Neural cell (in vitro differentiated cells): Measurements from ENCODE around the gene TXN. TPM values are rescaled to one million over a fixed set of nuclear protein-coding genes. Genes with fewer than 3 reads are reported as not detected.

Experiments used
- H2AFZ ChIP-seq: fragments of 200-600, 300-800 bp; sonication (generic), shearing (Covaris generic); 2 replicates; pipeline ENCODE4 v1.6.0; 2014; ENCODE audit warnings: low read depth, mild to moderate bottlenecking, antibody characterized with exemption, low read length, moderate library complexity
- H3F3A ChIP-seq: fragments of 200-600 bp; shearing (Covaris generic); 2 replicates; pipeline ENCODE4 v1.6.1; 2016; ENCODE audit warnings: mild to moderate bottlenecking, moderate library complexity, mixed read lengths, antibody characterized with exemption, low read length; ENCODE audit not compliant: insufficient read depth, poor library complexity, severe bottlenecking
- H3K27ac ChIP-seq: fragments of 200-600, 300-800 bp; sonication (generic), shearing (Covaris generic); 2 replicates; pipeline ENCODE4 v1.5.1; 2014; ENCODE audit warnings: mild to moderate bottlenecking, low read length, moderate library complexity
- H3K27me3 ChIP-seq: fragments of 300-800, 200-600 bp; sonication (generic), shearing (Covaris generic); 2 replicates; pipeline ENCODE4 v1.6.0; 2014; ENCODE audit warnings: mild to moderate bottlenecking, low read depth, low read length, moderate library complexity; ENCODE audit not compliant: insufficient read depth
- H3K36me3 ChIP-seq: fragments of 300-800, 200-600 bp; sonication (generic), shearing (Covaris generic); 2 replicates; pipeline ENCODE4 v1.5.1; 2014; ENCODE audit warnings: mild to moderate bottlenecking, antibody characterized with exemption, low read length, moderate library complexity; ENCODE audit not compliant: insufficient read depth
- H3K4me2 ChIP-seq: fragments of 300-800, 200-600 bp; sonication (generic), shearing (Covaris generic); 2 replicates; pipeline ENCODE4 v1.6.0; 2014; ENCODE audit warnings: mild to moderate bottlenecking, low read length
- H3K4me3 ChIP-seq: fragments of 300-800, 200-600 bp; sonication (generic), shearing (Covaris generic); 2 replicates; pipeline ENCODE4 v1.5.1; 2014; ENCODE audit warnings: mild to moderate bottlenecking, low read length, moderate library complexity
- H3K79me2 ChIP-seq: fragments of 200-600 bp; shearing (Covaris generic); replicated peaks from 2 replicates; pipeline ENCODE4 v1.6.0; 2014; ENCODE audit warnings: mild to moderate bottlenecking, low read length, moderate library complexity; ENCODE audit not compliant: insufficient read depth
- H3K9ac ChIP-seq: fragments of 300-800, 200-600 bp; sonication (generic), shearing (Covaris generic); 2 replicates; pipeline ENCODE4 v1.6.1; 2016; ENCODE audit warnings: mild to moderate bottlenecking, low read length, mixed read lengths
- H3K9me2 ChIP-seq: fragments of 200-600 bp; shearing (Covaris generic); 2 replicates; pipeline ENCODE4 v1.6.1; 2016; ENCODE audit warnings: mild to moderate bottlenecking, low read length, mixed read lengths; ENCODE audit not compliant: insufficient read depth
- H3K9me3 ChIP-seq: fragments of 200-600, 300-800 bp; sonication (generic), shearing (Covaris generic); 2 replicates; pipeline ENCODE4 v1.6.1; 2016; ENCODE audit warnings: mild to moderate bottlenecking, mixed run types, low read length, moderate library complexity, mixed read lengths
- H4K20me1 ChIP-seq: fragments of 200-600 bp; shearing (Covaris generic); 2 replicates; pipeline ENCODE4 v1.6.1; 2016; ENCODE audit warnings: mild to moderate bottlenecking, mixed run types; ENCODE audit not compliant: insufficient read depth
- CTCF ChIP-seq: fragments of 450-650 bp; IDR thresholded peaks from 2 replicates; pipeline ENCODE4 v1.5.1; 2014; ENCODE audit warnings: antibody characterized with exemption, mild to moderate bottlenecking, moderate library complexity; ENCODE audit not compliant: poor library complexity, severe bottlenecking
- EP300 ChIP-seq: fragments of 450-650 bp; conservative IDR thresholded peaks from 2 replicates; pipeline ENCODE4 v1.6.1; 2014; ENCODE audit warnings: antibody characterized with exemption, mild to moderate bottlenecking, moderate library complexity; ENCODE audit not compliant: poor library complexity, severe bottlenecking
- EZH2 ChIP-seq: fragments of 200-600, 300-800 bp; shearing (Covaris generic), sonication (generic); IDR thresholded peaks from 2 replicates; pipeline ENCODE4 v1.6.1; 2014; ENCODE audit warnings: antibody characterized with exemption, low read length, borderline replicate concordance, mild to moderate bottlenecking; ENCODE audit not compliant: insufficient read depth, poor library complexity, severe bottlenecking
- MXI1 ChIP-seq: fragments of 450-650 bp; conservative IDR thresholded peaks from 2 replicates; pipeline ENCODE4 v1.6.1; 2014; ENCODE audit warnings: antibody characterized with exemption, mild to moderate bottlenecking; ENCODE audit not compliant: poor library complexity, severe bottlenecking
- POLR2AphosphoS5 ChIP-seq: IDR thresholded peaks from 2 replicates; pipeline ENCODE4 v1.6.1; 2012
- RAD21 ChIP-seq: fragments of 450-650 bp; conservative IDR thresholded peaks from 2 replicates; pipeline ENCODE4 v1.6.1; 2014; ENCODE audit warnings: antibody characterized with exemption, mild to moderate bottlenecking, moderate library complexity
- REST ChIP-seq: IDR thresholded peaks from 2 replicates; pipeline ENCODE4 v1.6.1; 2012; ENCODE audit warnings: borderline replicate concordance
- SMC3 ChIP-seq: fragments of 450-650 bp; conservative IDR thresholded peaks from 2 replicates; pipeline ENCODE4 v1.6.1; 2014; ENCODE audit warnings: antibody characterized with exemption, mild to moderate bottlenecking, moderate library complexity; ENCODE audit not compliant: poor library complexity
- TAF1 ChIP-seq: IDR thresholded peaks from 2 replicates; pipeline ENCODE4 v1.6.1; 2012; ENCODE audit warnings: low read depth
- polyA plus RNA-seq: library from polyadenylated mRNA; depleted of rRNA; stranded (reverse); fragments of >200 nt; gene quantifications from 2 replicates; pipeline ENCODE4 v1.2.3, GENCODE V29; 2014

Gene TXN
- polyA plus RNA-seq, 1 donor from 2014 or later, result 304 TPM

GRCh38 chr9:110298043-110298605 is 41.8 kb upstream of the TXN start:
- H4K20me1 ChIP-seq, result no peaks in the 10 kb centered on the region
- H3K9ac ChIP-seq, result no peak overlapping the region
- H3K36me3 ChIP-seq, result no peaks in the 10 kb centered on the region
- no peaks in the 10 kb centered on the region for H3K9me2 ChIP-seq
- H3K27ac ChIP-seq, result no peak overlapping the region
- H3F3A ChIP-seq, result no peaks in the 10 kb centered on the region
- H3K79me2 ChIP-seq, result no peaks in the 10 kb centered on the region
- H3K27me3 ChIP-seq, result no peaks in the 10 kb centered on the region
- no peaks in the 10 kb centered on the region for H3K9me3 ChIP-seq
- no peak for TF ChIP-seq CTCF
- no peak for TF ChIP-seq TAF1
- TF ChIP-seq EP300, result no peak
- TF ChIP-seq POLR2AphosphoS5, result no peak
- TF ChIP-seq SMC3, result no peak
- no peak for TF ChIP-seq REST
- TF ChIP-seq MXI1, result no peak
- TF ChIP-seq RAD21, result no peak
- TF ChIP-seq EZH2, result no peak
- no peak overlapping the region for H3K4me3 ChIP-seq
- H3K4me2 ChIP-seq, result no peak overlapping the region
- no peak overlapping the region for H2AFZ ChIP-seq

GRCh38 chr9:110293248-110293647 is 36.9 kb upstream of the TXN start:
- no peaks in the 10 kb centered on the region for H3K79me2 ChIP-seq
- H3K9ac ChIP-seq, result no peak overlapping the region
- H3K9me2 ChIP-seq, result no peaks in the 10 kb centered on the region
- no peak overlapping the region for H3K4me3 ChIP-seq
- H3K9me3 ChIP-seq, result no peaks in the 10 kb centered on the region
- H4K20me1 ChIP-seq, result no peaks in the 10 kb centered on the region
- no peaks in the 10 kb centered on the region for H3F3A ChIP-seq
- H2AFZ ChIP-seq, result no peak overlapping the region
- no peaks in the 10 kb centered on the region for H3K36me3 ChIP-seq
- no peak overlapping the region for H3K4me2 ChIP-seq
- TF ChIP-seq EZH2 (no peak), SMC3 (no peak)
- no peaks in the 10 kb centered on the region for H3K27me3 ChIP-seq
- H3K27ac ChIP-seq, result no peak overlapping the region
